ENCODE measurements around the gene EFCAB6.
"Not testable (repeated sequence)": the region's sequence is repeated elsewhere in the genome, so short reads cannot be mapped to it uniquely, and the experiment has no call there.

EFCAB6 gene

DNA sequence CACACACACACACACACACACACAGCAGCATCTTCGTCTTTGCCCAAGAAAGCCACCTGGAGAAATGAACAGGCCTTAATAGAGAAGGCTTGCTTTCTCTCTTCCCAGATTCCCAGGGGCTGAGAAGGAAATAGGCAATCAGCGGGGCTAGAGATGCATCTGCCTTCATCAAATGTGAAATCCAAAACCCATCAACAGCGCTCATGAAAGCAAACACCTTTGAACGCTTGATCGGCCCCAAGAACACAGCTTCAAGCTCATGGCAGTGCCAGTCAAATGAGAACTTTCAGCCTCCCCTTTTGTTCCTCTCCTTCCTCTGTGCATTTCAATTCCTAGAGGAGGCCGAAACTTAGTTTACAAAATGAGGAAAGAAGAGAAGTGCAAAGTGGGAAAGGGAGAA lies 122.7 kb downstream of the EFCAB6 start:
- no peak for DNase-seq

DNA sequence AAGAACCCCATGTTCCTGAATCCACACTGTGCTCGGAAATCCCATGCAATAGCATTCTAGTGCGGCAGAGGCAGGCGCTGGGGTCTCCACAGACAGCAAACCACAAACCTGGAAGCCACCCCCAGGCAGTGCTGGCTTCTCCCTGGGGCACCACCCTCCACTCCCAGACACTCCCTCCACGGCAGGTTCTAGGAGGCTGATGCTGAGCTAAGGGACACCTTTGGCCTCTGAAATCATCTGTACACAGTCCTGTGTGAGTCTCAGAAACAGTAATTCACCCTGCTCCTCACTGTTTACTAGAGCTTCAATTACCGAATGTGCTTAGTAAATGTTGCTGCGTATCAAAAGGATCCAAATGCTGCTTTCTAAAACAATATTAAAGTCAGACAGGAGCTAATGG lies 129.3 kb downstream of the EFCAB6 start:
- DNase-seq: no peak

DNA sequence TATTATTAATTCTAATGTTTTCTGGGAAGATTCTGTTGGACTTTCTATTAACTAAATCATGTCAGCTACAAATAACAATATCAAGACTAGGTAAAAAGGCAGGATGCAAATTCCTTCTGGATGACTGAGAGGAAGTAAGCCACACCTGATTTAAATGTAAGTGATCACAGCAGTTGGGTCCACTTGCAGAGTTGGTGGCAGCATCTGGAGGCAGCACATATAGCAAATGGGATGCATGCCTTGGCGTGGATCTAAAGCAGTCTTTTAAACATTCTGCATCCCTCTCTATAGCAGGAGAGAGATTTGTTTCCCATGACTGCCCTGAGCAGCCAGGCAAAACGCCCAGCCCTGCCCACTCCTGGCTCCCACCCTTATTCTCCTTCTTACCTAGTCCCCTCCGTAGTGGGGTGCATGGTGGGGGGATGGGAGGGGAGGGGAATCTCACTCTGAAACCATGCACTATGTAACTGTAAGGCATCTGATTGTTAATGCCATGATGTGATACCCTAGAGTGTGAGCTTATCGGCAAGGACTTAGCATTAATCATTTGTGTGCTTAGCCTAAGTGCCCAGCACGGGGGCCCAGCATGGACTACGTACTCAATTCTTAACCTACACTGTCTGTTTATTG lies 130.3 kb downstream of the EFCAB6 start:
- DNase-seq: no peak

DNA sequence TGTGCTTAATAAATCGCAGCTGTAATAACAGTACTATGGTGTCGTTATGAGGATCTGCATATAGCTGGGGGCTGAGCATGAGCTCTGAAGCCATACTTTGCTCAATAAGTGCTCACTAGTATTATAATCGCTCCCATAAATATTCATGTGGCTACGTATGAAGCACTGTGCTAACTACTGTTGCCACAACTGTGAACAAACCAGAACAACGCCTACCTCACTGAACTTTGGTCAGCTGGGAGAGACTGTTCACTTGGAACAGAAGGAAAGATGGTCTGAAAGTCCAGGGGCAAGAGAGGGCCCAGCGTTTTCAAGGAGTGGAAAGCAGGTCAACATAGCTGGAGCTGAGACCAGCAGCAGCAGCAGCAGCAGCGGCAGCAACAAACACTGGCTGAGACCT lies 141.6 kb downstream of the EFCAB6 start:
- DNase-seq: no peak

DNA sequence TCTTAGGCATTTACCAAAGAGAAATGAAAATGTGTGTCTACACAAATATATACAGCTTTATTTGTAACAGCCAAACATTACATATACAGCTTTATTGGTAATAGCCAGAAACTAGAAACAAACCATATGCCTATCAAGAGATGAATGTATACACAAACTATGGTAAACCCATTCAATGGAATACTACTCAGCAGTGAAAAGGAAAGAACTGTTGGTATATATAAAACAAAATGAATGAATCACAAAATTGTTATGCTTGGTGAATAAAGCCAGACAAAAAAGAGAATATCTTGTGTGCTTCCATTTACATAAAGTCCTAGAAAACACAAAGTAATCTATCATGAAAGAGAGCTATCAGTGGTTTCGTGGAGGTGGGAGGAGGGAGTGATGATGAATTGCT lies 142.9 kb downstream of the EFCAB6 start:
- DNase-seq: no peak

DNA sequence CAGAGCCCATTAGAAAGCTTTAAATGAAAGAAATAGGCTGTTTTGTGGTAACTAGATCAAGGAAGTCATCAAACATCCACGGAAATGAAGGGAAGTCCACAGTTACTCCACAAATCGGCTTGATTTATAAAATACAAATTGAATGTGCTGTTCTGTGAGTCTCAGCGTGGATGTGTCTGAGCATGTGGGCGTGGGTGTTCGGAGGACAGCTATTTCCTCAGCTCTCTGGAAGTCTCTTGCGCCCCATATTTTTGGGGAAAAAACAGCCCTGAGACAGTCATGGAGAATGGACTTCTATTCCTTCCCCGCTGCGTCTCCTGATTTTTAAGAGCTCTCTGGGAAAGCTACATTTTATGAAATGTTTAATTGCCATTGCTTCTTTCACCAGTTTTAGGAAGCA lies 144.4 kb downstream of the EFCAB6 start:
- no peak for DNase-seq

DNA sequence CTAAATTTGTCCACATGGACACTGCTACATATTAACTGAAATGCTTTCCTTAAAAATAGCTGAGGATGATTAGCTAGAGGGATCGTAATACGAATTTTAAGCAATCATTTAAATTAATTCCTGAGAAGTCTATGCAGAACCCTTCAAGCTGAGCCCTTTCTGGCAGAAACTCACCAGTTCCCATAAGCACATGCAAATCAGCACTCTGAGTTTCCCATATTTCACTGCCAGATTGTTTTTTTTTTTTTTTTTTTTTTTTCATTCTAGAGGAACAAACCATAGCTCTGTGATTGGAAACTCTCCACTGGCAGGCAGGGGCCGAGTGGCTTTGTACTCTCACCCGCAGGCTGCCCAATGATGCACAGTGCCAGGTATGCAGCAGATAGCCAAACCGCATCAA lies 145.6 kb downstream of the EFCAB6 start:
- DNase-seq: no peak

DNA sequence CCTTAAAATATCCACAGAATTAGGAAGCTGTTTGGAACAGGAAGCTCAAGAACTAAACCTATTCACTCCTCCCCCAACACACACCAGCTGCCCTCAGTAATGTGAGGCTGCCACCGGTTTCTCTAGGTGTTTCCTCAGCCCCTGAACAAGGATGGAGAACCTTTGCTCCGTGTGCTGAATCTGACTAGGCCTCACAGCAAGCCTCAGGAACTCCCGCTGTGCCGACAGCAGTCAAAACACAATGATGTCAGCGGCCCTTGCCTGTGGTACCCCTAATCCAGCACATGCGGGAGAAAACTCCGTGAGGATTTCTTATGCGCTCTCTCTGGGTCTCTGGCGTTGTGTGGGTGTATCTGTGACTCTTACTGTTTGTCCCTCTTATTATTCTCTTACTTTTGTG lies 153.3 kb downstream of the EFCAB6 start:
- no peak for DNase-seq

DNA sequence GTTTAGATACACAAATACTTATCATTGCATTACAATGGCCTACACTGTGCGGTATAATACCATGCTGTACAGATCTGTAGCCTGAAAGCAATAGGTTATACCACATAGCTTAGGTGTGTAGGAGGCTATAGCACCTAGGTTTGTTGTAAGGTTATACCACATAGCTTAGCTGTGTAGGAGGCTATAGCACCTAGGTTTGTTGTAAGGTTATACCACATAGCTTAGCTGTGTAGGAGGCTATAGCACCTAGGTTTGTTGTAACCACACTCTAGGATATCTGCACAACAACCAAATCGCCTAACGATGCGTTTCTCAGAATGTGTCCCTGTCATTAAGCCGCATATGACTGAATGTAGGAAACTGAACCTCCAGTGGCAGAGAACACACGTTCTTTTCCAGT lies 155.5 kb downstream of the EFCAB6 start:
- DNase-seq: not testable (repeated sequence)

DNA sequence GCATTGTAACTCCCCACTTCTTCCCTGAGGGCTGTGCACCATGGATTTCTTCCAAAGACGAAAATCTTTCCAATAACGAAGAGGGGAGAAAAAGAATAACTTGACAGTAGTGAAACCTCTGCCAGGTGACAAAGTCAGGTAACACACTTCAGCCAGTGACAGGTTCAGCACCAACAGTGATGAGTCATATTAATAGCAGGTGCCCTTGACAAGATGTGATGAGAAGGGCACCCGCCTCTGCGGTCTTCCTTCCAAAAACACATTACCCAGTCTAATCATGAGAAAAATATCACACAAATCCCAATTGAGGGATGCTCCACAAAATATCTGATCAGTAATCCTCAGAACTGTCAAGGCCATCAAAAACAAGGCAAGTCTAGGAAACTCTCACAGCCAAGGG lies 157.8 kb downstream of the EFCAB6 start:
- no peak for DNase-seq

DNA sequence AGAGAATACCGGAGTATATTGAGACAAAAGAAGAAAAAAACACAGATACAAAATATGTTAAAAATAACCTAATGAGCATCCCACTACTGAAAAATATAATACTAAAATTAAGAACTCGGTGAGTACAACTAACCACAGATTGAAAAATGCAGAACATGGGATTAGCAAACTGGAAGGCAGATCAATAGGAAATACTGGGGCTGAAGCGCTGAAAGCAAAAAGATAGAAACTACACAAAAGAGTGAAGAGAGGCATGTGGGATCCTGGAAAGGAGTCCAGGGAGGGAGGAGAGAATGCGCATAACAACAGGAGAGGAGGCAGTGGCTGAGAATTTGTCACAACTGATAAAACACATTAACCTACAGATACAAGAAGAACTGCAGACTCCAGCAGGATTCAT lies 159.3 kb downstream of the EFCAB6 start:
- DNase-seq: no peak

DNA sequence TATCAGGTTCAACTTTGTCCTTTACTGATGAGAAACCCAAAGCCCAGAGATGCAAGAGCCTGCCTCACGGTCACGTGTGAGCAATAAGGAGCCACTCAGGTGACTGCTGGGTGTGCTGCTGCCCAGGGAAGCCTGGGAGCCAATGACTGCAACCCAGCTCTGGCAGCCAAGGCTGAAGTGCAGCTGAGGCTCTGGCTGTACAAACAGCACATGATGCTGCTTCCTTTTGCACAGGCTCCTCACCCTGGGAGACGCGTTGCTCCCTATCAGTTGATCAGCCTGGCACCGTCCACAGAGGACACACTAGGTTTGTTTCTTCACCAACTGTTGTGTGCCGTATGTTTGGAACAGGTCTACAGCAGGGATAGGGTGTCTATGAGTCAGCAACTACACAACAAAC lies 168.7 kb downstream of the EFCAB6 start:
- DNase-seq: no peak

DNA sequence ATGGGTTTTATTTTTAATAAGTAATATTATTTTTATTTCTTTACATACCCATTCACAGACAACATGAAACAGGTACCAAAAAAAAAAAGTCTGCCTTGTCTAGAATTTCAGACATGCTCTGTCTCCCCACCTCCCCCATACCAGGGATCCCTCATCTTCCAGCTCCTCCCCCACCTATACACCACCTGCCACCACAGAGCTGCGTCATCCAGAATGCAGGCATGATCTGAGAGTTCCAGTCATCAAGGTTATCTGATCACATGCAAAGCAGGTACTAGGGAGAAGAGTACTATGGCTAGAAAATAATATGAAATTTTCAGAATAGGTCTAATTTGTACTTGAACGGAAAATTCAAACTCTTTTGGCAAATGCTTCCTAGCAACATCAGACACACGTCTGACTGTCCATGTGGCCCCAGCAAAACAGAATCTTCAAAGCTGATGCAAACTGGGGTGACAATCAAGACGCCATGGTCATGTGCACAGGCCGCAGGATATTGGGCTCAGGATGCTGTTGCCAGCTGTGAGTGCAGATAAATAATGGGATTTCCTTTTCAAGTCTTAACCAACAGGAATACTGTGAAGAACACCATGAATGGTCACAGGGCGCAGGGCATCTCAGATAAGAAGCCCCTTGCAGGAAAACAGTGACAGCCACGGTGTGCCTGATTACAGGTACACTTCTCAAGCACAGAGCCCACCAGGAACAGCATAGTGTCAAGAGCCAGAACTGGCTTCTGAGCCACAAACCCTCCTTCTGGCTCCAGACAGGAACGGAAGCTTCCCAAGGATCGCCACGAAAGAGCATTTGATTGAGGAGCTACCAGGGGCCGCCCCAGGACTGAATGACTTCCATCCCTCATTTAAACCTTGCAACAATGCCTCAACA lies 169.5 kb downstream of the EFCAB6 start:
- no peak for DNase-seq

DNA sequence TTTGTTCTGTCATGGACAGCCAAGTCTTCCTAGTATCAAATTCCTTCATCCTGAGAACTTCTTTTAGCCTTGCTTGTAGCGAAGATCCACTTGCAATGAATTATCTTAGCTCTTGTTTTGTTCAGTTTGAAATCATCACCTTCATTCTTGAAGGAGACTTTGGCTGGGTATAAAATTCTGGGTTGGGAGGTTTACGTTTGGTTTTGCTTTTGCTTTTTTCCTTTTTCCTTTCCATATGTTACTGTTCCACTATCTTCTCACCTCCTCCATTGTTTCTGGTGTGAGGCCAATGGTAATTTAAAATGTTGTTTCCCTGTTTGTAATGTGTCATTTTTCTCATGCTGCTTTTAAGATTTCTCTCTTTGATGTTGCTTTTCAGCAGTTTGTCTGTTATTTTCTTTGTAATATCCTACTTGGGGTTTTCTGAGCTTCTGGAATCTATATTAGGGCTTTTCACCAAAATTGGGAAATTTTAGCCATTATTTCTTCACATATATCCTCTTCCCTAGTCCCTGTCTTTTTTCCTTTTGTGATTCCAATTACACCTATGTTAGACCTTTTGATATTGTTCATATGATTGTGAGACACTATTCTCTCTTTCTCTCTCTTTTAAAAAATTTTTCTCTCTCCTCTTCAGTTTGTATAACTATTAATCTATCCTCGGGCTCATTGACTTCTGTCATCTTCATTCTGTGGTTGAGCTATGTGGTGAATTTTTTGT lies 172.7 kb downstream of the EFCAB6 start:
- no peak for DNase-seq

DNA sequence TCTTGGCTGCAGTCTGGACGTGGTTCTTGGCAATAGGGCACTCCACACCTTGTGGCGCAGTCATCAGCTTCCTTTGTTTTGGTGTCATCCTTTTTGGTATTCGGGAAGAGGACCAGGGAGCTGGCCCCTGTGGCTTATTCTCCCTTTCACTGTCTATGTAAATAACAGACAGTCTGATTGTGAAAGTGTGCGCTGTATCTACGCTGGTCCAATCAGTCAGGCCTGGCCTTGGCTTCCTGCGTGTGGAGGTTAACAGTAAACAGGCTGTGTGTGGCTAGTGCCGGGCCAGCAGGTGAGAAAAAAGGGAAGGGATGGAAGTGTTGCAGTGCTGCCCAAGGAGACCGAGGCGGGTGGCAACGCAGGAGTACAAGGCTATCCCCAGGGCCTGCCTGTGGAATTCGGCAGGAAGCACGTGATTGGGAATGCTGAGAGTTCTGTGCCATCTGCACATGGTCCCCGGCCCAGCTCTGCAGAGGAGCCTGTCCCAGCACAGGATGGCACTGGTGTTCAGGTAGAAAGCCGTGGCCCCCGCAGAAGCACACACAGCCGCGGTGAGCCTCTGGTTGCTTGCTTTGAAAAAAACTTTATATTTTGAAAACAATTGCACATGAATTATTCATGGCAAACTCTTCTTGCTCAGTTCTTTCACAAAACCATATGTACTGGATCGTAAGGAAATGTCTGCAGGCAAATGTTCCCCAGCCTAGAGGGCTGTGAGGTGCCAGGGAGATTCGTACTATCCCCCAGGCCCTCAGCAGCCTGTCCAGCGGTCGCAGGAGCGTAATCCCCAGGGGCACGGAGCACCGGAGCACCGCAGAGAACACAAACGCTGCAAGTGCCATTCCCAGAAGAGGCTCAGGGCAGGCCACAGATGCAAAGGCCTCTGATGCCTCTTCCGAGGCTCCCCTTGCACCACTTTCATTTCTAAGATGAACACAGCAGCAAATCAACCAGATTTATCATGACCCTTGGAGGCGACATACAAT lies 174.5 kb downstream of the EFCAB6 start:
- no peak for DNase-seq

DNA sequence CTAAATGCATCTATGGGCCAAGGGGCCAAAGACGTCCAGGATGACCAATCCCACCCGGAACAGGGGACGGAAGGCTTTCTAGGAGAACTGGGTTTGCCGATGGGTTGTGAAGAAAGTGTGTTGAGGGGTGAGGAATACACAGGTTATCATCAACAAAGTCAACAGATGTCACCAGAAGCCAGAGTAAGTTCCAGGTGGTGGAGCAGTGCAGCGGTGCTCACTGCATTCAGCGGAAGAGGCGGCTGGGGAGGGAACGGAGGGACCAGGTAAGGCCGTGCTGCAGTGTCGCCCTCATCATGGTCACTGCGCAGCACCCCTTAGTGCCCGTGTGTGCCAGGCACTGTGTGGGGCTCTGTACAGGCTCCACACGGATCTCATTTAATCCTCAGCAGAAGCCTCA lies 176.0 kb downstream of the EFCAB6 start:
- DNase-seq: no peak

DNA sequence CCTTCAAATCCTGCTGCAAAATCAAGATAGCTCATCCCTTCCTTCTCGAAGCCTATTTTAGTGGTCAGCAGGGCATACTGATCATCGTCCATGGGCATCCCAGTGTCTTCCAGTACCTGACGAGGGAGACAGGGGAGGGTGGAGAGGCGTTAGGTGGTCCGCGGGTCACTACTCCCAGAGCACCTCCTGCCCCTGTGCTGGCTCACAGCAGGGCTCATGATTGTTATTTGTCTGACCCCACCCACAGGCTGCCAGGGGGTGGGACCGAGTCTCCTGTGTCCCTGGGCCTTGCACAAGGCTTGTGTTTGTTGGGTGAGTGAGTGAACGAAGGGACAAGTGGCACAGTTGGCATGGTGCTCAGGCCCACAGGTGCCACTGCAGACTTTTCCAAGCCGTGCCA lies 177.0 kb downstream of the EFCAB6 start:
- no peak for DNase-seq

DNA sequence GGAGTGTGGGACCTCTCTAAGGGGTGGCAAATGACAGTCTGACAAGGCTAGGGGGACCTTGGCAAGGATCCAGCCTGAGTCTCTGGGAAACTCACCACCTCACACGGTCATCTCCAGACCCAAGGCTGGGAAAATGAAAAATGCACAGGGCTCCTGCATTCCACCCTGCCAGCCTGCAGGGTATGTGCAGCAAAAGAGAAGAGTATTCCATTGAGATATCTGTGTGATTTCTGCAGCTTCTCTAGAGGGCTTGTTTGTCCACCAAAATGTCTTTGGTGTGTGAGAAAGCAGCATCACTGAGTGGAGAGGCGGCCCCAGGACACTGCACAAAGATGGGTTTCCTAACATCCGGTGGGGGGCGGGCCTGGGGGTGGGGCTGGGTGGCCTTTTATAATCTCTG lies 177.8 kb downstream of the EFCAB6 start:
- no peak for DNase-seq

DNA sequence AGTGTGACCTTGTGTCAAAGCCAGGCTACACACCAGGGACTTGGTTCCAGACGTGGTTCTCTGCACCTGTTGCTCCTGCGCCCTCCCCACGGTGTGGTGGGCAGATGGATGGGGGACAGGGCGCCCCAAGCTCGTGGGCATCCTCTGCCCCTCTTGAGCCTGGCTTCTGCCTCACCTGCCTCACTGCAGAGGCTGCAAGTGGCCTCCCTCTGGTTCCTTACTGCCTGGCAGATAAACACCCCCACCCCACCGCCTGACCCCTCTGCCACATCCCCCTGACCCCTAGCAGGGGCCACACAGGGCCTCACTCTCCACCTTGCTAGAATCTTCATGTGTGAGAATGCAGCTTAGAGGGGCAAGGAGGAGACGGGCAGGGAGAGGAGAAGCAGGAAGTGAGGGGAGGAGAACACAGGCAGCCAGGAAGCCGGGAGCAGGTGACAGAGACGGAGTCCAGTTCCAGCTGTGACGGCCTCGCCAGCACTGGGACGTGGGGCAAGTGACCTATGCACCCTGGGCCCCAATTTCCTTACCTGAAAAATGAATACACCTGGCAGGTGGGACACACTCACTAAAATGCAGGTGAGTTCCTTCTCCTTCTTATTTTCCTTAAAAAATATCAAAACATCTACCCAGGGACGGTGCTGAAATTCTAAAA lies 178.3 kb downstream of the EFCAB6 start:
- DNase-seq: no peak

DNA sequence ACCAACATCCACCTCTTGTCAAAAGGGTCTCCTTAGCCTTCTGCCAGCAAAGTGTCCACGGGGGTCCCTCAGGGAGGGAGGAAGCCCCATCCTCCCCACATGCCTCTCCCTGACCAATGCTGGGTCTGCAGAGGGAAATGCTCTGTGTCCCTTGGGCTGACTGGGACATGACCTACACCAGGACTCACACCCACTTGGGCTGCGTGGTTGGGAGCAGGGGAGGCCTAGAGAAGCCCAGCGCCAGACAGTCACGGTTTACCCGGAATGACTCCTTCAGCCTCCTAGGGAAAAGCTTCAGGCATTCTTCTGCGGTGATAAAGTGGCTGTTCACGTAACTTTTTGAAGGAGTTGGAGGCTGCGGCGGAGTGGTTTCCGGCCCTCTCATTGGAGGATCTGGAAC lies 180.3 kb downstream of the EFCAB6 start:
- no peak for DNase-seq

DNA sequence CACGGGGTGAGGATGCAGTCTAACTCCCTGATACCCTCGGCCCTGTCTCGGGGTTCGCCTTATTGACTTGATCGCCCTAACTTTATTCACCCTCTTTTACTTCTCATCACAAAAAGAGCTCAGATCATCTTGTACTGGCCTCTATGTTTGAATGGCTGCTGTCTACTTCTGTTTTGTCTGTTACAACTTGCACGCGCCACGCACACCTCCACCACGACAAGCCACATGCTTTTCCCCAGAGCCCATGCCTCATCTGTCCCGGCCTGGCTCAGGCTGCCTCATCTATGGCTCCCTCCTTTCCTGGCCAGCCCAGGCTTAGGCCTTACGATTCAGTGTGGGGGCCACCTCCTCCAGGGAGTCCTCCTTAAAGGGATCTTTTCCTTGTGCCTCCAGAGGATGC lies 180.9 kb downstream of the EFCAB6 start:
- no peak for DNase-seq

DNA sequence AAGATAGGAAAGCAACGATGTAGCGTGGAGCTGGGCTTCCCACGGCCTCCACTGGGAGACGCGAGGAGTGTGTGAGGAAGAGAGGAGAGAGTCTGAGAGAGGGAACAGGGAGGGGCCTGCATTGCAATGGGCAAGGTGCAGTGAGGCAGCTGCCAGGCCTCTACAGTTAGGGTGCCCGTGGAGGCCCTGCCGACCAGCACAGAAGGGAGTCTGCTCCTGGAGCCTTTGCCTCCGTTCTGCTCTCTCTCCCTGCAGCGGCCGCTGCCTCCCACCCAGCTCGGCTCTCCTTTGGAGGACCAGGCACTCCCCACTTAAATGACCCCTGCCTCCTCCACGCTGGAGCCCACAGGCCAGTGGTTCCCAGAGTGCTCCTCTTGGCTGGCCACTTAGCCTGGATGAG lies 181.7 kb downstream of the EFCAB6 start:
- DNase-seq: no peak
